GM10248 (cell line): ENCODE results near the gene ASAP2.

Source experiments
- CTCF ChIA-PET: fragments of 300-600 bp; sonication (Branson Sonifier 250); formaldehyde crosslinking; extraction: SDS; loops from one replicate; lab custom pipeline; 2021; ENCODE audit warnings: antibody characterized with exemption; lab: Yijun Ruan, JAX
- POLR2A ChIA-PET: fragments of 350-650 bp; sonication (Branson Sonifier 250); formaldehyde crosslinking; extraction: SDS; loops from one replicate; lab custom pipeline; 2020; ENCODE audit warnings: antibody characterized with exemption; lab: Yijun Ruan, JAX
- DNase-seq: peaks from one replicate; pipeline ENCODE4 v3.0.0; 2012; ENCODE audit errors: extremely low spot score
- TF ChIP-seq, protein P1 (sequence below): IDR thresholded peaks from 2 replicates; pipeline ENCODE4 v1.5.1; 2012; ENCODE audit warnings: mild to moderate bottlenecking, low read depth; ENCODE audit errors: extremely low read depth, missing control alignments, control extremely low read depth

The ASAP2 gene

DNA sequence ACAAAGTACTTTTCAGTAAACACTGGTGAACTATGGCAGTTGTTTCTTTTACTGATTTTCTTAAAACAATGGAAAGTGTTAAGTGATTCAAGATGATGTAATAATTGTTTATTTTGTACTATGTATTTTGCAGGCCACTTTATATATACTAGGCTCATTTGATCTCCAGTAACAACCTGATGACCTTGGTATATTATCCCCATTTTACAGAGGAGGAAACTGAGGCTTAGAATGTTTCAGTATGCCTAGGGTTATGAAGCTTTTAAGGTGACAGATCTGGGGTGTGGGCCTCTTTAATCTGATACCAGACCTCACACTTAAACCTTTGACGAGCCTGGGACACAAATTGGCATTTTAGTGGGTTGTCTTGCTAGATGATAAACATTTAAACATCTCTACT lies 153.5 kb downstream of the ASAP2 start:
- TF ChIP-seq, protein P1, sequence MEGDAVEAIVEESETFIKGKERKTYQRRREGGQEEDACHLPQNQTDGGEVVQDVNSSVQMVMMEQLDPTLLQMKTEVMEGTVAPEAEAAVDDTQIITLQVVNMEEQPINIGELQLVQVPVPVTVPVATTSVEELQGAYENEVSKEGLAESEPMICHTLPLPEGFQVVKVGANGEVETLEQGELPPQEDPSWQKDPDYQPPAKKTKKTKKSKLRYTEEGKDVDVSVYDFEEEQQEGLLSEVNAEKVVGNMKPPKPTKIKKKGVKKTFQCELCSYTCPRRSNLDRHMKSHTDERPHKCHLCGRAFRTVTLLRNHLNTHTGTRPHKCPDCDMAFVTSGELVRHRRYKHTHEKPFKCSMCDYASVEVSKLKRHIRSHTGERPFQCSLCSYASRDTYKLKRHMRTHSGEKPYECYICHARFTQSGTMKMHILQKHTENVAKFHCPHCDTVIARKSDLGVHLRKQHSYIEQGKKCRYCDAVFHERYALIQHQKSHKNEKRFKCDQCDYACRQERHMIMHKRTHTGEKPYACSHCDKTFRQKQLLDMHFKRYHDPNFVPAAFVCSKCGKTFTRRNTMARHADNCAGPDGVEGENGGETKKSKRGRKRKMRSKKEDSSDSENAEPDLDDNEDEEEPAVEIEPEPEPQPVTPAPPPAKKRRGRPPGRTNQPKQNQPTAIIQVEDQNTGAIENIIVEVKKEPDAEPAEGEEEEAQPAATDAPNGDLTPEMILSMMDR: no peak
- DNase-seq: no peak
- CTCF ChIA-PET: interaction anchor here (1.8 kb wide), 1 partner anchor 11 kb away, joined by 4 read pairs; no protein-coding TSS in a partner anchor
- POLR2A ChIA-PET: no interaction called here

DNA sequence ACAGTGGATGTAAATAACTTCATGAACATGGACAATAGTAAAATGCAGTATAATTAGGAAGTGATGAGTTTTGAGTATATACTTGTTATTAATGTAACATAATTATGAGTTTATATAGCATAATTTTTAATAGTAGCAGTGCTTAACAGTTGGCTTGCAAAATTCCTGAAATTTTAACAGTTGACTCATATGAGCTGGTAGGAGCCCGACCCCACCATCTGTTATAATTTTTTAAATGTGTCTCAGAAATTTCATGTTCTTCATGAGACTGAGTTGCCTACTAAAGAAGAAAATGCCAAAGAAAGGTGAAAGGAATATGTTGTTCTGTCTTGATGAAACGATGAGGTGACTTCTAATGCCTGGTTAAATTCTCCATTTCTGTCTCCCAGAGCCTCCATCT lies 154.1 kb downstream of the ASAP2 start:
- ChIA-PET CTCF (interaction anchor here (1.8 kb wide), 1 partner anchor 10 kb away, joined by 4 read pairs; no protein-coding TSS in a partner anchor), POLR2A (no interaction called here)
- TF ChIP-seq, protein P1: no peak
- DNase-seq: no peak

DNA sequence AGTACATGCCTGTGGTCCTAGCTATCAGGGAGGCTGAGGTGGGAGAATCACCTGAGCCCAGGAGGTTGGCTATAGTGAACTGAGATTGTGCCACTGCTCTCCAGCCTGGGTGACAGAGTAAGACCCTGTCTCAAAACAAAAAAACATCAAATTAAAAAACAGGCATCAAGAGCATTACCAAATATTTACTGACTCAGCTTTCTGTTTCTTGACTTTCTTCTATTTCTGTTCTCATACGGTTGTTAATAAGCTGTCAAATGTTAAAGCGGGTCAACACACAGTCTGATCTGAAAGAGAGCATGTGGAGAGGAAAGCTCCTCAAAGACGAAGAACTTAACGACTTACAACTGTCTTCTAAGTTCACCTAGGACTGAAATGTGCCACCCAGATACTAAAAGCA lies 157.8 kb downstream of the ASAP2 start:
- DNase-seq: no peak
- ChIA-PET CTCF (interaction anchor here (1.0 to 2.2 kb wide), 6 partner anchors 8 to 35 kb away, joined by 3 to 7 read pairs (median 4); no protein-coding TSS in a partner anchor), POLR2A (no interaction called here)
- TF ChIP-seq, protein P1: no peak

DNA sequence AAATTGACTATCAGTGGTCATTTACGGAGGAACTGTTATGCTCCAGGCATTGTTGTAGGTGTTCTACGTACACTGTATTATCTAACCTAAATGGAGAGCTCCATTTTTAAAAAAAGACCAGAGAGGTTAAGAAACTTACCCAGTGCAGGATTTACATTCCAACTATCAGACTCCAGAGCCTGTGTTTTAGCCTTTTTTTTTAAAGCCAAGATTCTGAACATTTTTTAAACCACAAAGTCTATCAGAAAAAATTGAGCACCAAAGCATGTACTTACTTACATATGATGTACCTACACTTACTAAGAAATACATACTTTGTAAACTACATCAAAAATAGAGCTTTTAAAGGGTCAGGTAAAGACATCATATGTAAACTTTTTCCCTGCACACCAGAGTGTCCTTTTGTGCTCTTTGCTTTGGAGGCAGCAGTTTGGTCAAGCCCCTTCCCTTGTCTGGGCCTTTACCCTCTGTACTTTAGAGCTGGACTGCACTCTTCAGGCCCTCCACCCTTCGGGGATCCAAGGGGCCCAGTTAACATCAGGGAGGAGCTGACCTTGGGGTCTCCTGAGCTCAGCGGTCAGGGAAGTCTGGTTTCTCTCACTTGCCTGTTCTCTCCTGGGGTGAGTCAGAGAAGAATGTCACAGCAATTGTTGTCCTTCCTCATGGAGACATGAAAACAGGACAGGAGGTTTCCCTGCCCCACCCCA lies 158.3 kb downstream of the ASAP2 start:
- CTCF ChIA-PET: interaction anchor here (1.0 to 2.2 kb wide), 7 partner anchors 8 to 36 kb away, joined by 3 to 7 read pairs (median 5); no protein-coding TSS in a partner anchor
- POLR2A ChIA-PET: interaction anchor here (0.5 kb wide), 1 partner anchor 1325 kb away, joined by 3 read pairs; the partner anchor contains the start of gene NOL10
- TF ChIP-seq, protein P1: no peak
- DNase-seq: no peak

DNA sequence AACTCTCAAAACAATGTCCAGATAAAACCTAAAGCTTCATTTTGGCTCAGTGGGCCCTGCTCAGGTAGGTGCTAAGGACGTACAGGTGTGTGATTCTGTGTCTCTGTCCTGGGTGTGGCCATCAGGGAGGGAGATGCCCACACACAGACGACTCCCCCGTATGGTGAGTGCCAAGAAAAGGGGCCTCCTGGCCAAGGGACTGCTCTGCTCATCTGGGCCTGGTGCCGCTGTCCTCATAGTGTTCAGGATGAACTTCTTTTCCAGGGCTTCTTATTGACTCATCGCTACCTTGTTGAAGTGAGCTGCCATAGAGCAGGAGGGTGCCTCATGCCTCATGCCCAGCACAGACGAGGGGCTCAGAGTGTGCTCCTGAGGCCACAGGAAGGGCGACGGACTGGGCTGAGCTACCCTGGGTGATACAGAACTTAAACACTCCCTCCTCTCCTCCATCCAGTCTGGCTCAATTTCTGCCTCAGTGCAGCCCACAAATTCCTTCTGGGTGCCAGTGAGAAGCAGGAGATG lies 158.9 kb downstream of the ASAP2 start:
- ChIA-PET CTCF (interaction anchor here (1.3 to 2.2 kb wide), 4 partner anchors 8 to 18 kb away, joined by 4 to 7 read pairs (median 6); no protein-coding TSS in a partner anchor), POLR2A (interaction anchor here (0.5 kb wide), 1 partner anchor 1324 kb away, joined by 3 read pairs; the partner anchor contains the start of gene NOL10)
- TF ChIP-seq, protein P1: no peak
- no peak for DNase-seq

DNA sequence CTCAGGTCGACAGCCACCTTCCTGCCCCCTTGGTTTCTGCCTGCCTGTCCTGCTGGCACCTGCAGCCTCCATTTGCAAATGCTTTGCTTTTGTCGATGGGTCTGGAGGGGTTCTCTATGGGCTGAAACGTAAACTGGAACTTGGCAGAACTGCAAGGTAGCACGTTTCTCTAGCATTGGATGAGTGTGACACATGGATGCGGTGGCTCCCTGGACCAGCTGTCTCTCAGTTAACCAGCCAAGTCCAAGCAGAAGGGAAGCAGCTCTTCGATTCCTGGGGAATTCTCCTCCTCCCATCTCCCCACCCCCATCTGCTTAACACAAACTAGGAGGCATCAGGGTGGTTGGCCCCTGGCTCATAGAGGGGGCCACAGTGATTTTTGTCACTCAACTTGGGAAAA lies 159.4 kb downstream of the ASAP2 start:
- TF ChIP-seq, protein P1: no peak
- ChIA-PET CTCF (interaction anchor here (1.5 kb wide), 1 partner anchor 18 kb away, joined by 5 read pairs; no protein-coding TSS in a partner anchor), POLR2A (no interaction called here)
- DNase-seq: no peak
